HepG2 (cell line): ENCODE measurements around the gene S100A11. TPM values are rescaled to one million over a fixed set of nuclear protein-coding genes. Genes with fewer than 3 reads are reported as not detected.

Experiments
- ATAC-seq: fragments of 200-7000 bp; cut with Tn5 transposase; 3 replicates; pipeline ENCODE4 v1.9.1; 2020; ENCODE audit warnings: mild to moderate bottlenecking, moderate library complexity
- BruUV-seq: library from RNA; stranded (reverse); fragments of 400-500 nt; replicated peaks from 2 replicates; lab custom pipeline; 2021; lab: Mats Ljungman, UMichigan
- CTCF ChIA-PET: fragments of 300-600 bp; formaldehyde crosslinking; extraction: SDS; loops from one replicate; lab custom pipeline; 2021; ENCODE audit warnings: low total read pairs, inconsistent platforms, low intra/inter-chr PET ratio; lab: Yijun Ruan, JAX
- POLR2A ChIA-PET: fragments of 350-600 bp; sonication (Branson Sonifier 250); formaldehyde crosslinking; loops from one replicate; lab custom pipeline; 2020; ENCODE audit warnings: antibody characterized with exemption, inconsistent platforms; lab: Yijun Ruan, JAX
- DNase-seq: peaks from one replicate; pipeline ENCODE4 v3.0.0-alpha.2; 2015; ENCODE audit warnings: low spot score
- FAIRE-seq: peaks from 3 replicates; lab custom pipeline; 2011; peaks lifted over from hg19 to GRCh38; lab: Jason Lieb, UNC
- H2AFZ ChIP-seq: one replicate; pipeline ENCODE4 v1.6.1; 2011; ENCODE audit warnings: low read length, inconsistent platforms
- H3K27ac ChIP-seq: fragments of 300-600 bp; 3 replicates; pipeline ENCODE4 v1.8.0; 2011; ENCODE audit warnings: mixed run types, mild to moderate bottlenecking, mixed read lengths, low read length, inconsistent platforms; ENCODE audit not compliant: insufficient read depth; ENCODE audit errors: extremely low read length
- H3K27me3 ChIP-seq, 2 experiments: fragments of 200-600 bp in 1 of 2; 2 replicates in 1 of 2; 3 replicates in 1 of 2; pipeline versions ENCODE4 v1.6.0 to v1.8.0; 2011; ENCODE audit warnings: low read length in 2 of 2, mild to moderate bottlenecking in 2 of 2, moderate library complexity in 2 of 2, inconsistent platforms in 1 of 2; ENCODE audit not compliant: insufficient read depth in 2 of 2, control insufficient read depth in 1 of 2
- H3K36me3 ChIP-seq, 2 experiments: fragments of 200-600 bp in 1 of 2; replicated peaks in 1 of 2; 2 replicates in 1 of 2; 3 replicates in 1 of 2; pipeline versions ENCODE4 v1.5.1 to v1.8.0; 2011; ENCODE audit warnings: low read length in 2 of 2, inconsistent platforms in 1 of 2; ENCODE audit not compliant: insufficient read depth in 2 of 2, control insufficient read depth in 1 of 2
- H3K4me1 ChIP-seq: 2 replicates; pipeline ENCODE4 v1.5.1; 2012; ENCODE audit warnings: low read length, inconsistent platforms; ENCODE audit not compliant: insufficient read depth
- H3K4me2 ChIP-seq: 2 replicates; pipeline ENCODE4 v1.6.0; 2011; ENCODE audit warnings: low read depth, low read length, inconsistent platforms
- H3K4me3 ChIP-seq, 3 experiments: fragments of 200-600 bp in 1 of 3; sonication (generic), shearing (Covaris generic) in 1 of 3; replicated peaks in 1 of 3; 2 replicates each; pipeline ENCODE4 v1.5.1; 2011 to 2016; ENCODE audit warnings: low read length in 3 of 3, inconsistent platforms in 2 of 3, low read depth in 2 of 3, mild to moderate bottlenecking in 2 of 3, control low read depth in 1 of 3, mixed read lengths in 1 of 3; ENCODE audit not compliant: insufficient read depth in 1 of 3
- H3K79me2 ChIP-seq: one replicate; pipeline ENCODE4 v1.6.1; 2011; ENCODE audit warnings: low read length, inconsistent platforms; ENCODE audit not compliant: insufficient read depth
- H3K9ac ChIP-seq: 2 replicates; pipeline ENCODE4 v1.6.0; 2011; ENCODE audit warnings: mild to moderate bottlenecking, low read depth, low read length, inconsistent platforms; ENCODE audit not compliant: insufficient read depth
- H3K9me3 ChIP-seq: 2 replicates; pipeline ENCODE4 v1.5.1; 2012; ENCODE audit warnings: mild to moderate bottlenecking, low read length
- H4K20me1 ChIP-seq: 2 replicates; pipeline ENCODE4 v1.6.0; 2011; ENCODE audit warnings: inconsistent platforms, mild to moderate bottlenecking, low read length, moderate library complexity; ENCODE audit not compliant: insufficient read depth
- CREB1 ChIP-seq, 2 experiments: fragments of 450-650 bp in 1 of 2; IDR thresholded peaks; 2 replicates each; pipeline ENCODE4 v1.6.1; 2016 to 2017; ENCODE audit warnings: control low read depth in 1 of 2, mild to moderate bottlenecking in 1 of 2, missing compliant biosample characterization in 1 of 2, missing genetic modification characterization in 1 of 2
- FOXK1 ChIP-seq: sonication (generic); formaldehyde crosslinking; IDR thresholded peaks from 2 replicates; pipeline ENCODE4 v1.4.0; 2020; ENCODE audit warnings: low read depth, missing genetic modification reagents, borderline replicate concordance
- IKZF1 ChIP-seq: fragments of 450-650 bp; IDR thresholded peaks from 2 replicates; pipeline ENCODE4 v1.7.1; 2016
- NFE2L1 ChIP-seq: sonication (generic); formaldehyde crosslinking; IDR thresholded peaks from 2 replicates; pipeline ENCODE4 v1.4.0; 2020; ENCODE audit warnings: missing genetic modification reagents, mild to moderate bottlenecking, borderline replicate concordance
- PLRG1 ChIP-seq: fragments of 450-650 bp; conservative IDR thresholded peaks from 2 replicates; pipeline ENCODE4 v1.6.1; 2016
- PLSCR1 ChIP-seq: sonication (generic); formaldehyde crosslinking; IDR thresholded peaks from 2 replicates; pipeline ENCODE4 v1.5.0; 2020; ENCODE audit warnings: missing genetic modification reagents, mild to moderate bottlenecking, borderline replicate concordance
- PRPF4 ChIP-seq: fragments of 200-400 bp; formaldehyde crosslinking; IDR thresholded peaks from 2 replicates; pipeline ENCODE4 v1.6.1; 2016; ENCODE audit warnings: low read length, low read depth; ENCODE audit not compliant: poor library complexity, severe bottlenecking
- RAD21 ChIP-seq: fragments of 450-650 bp; formaldehyde crosslinking; IDR thresholded peaks from 2 replicates; pipeline ENCODE4 v1.5.0; 2020; ENCODE audit warnings: mild to moderate bottlenecking
- RAD51 ChIP-seq: fragments of 450-650 bp; IDR thresholded peaks from 2 replicates; pipeline ENCODE4 v1.6.1; 2016; ENCODE audit warnings: borderline replicate concordance
- RBM39 ChIP-seq: fragments of 200-400 bp; formaldehyde crosslinking; IDR thresholded peaks from one replicate; pipeline ENCODE4 v1.6.1; 2018; ENCODE audit warnings: antibody characterized with exemption, mild to moderate bottlenecking, low read depth, low read length; ENCODE audit not compliant: poor library complexity, severe bottlenecking
- RXRA ChIP-seq: sonication (generic); formaldehyde crosslinking; IDR thresholded peaks from 2 replicates; pipeline ENCODE4 v1.5.1; 2020; ENCODE audit warnings: missing genetic modification reagents
- YEATS2 ChIP-seq: sonication (generic); formaldehyde crosslinking; IDR thresholded peaks from 2 replicates; pipeline ENCODE4 v1.4.0; 2020; ENCODE audit warnings: missing genetic modification reagents, borderline replicate concordance
- YY1 ChIP-seq: IDR thresholded peaks from 2 replicates; pipeline ENCODE4 v1.6.1; 2011; ENCODE audit warnings: low read length, low read depth, moderate library complexity, mild to moderate bottlenecking; ENCODE audit not compliant: insufficient read depth, insufficient replicate concordance
- ZMYM2 ChIP-seq: sonication (generic); formaldehyde crosslinking; IDR thresholded peaks from 2 replicates; pipeline ENCODE4 v1.8.0; 2022; ENCODE audit warnings: mild to moderate bottlenecking, missing genetic modification reagents
- ZNF101 ChIP-seq: sonication (generic); formaldehyde crosslinking; IDR thresholded peaks from 2 replicates; pipeline ENCODE4 v1.4.0; 2020; ENCODE audit warnings: mild to moderate bottlenecking, low read depth, missing genetic modification reagents, borderline replicate concordance
- ZNF572 ChIP-seq: sonication (generic); formaldehyde crosslinking; IDR thresholded peaks from 2 replicates; pipeline ENCODE4 v1.5.1; 2020; ENCODE audit warnings: mild to moderate bottlenecking, missing genetic modification reagents
- WGBS: methylation state at CpG from one replicate; pipeline ENCODE4 v1.1.6; 2017; ENCODE audit warnings: low lambda C conversion rate; 5-methylcytosine and 5-hydroxymethylcytosine counted together
- in situ Hi-C: cut with HindIII; loops from 2 replicates; pipeline ENCODE4 v1.10.0; 2017; ENCODE audit warnings: low pct_unique_long_range_greater_than_20kb; ENCODE audit not compliant: extremely low pct_ligation_motif_present
- intact Hi-C: fragments of 100-400 bp; cut with micrococcal nuclease; formaldehyde crosslinking; loops from one replicate; pipeline ENCODE4 v1.10.0; 2022; ENCODE audit not compliant: unreplicated experiment
- polyA plus RNA-seq, 8 experiments: library from polyadenylated mRNA; depleted of rRNA in 3 of 8; stranded (reverse) in 7 of 8; unstranded in 1 of 8; fragments of >200 nt; fragmentation: Illumina TruSeq in 4 of 8; extraction: Trizol in 4 of 8; gene quantifications; 2 replicates each; pipeline versions ENCODE4 v1.2.1 to v1.2.3, GENCODE V29; 2011 to 2016; ENCODE audit warnings: low read depth in 4 of 8, missing spikeins in 1 of 8, mixed read lengths in 1 of 8; ENCODE audit not compliant: insufficient read depth in 1 of 8
- total RNA-seq, 5 experiments: library from RNA; depleted of rRNA; stranded (reverse); fragments of >200 nt; fragmentation: Illumina TruSeq; extraction: Trizol; gene quantifications; 2 replicates each; pipeline ENCODE4 v1.2.3, GENCODE V29; 2016; ENCODE audit warnings: low read depth in 1 of 5

S100A11 gene
- total and polyA plus RNA-seq, 2 of the 13 experiments (the other 11 are each of a cell fraction or from before 2014, with no cell fraction given) = 6.6 to 34.4 TPM

- Histone ChIP-seq H3K9me3 (no peaks in the 10 kb centered on the region), H3K9ac (no peak overlapping the region), H3K4me1 (no peaks in the 10 kb centered on the region), H3K27me3 (peaks cover 0 to 6% of the 10 kb centered on the region in 2 experiments; a peak in 1 of 5 replicates), H3K79me2 (no peaks in the 10 kb centered on the region), H3K27ac (no peak overlapping the region), H3K4me3 (no peak overlapping the region), H4K20me1 (no peaks in the 10 kb centered on the region), H2AFZ (no peak overlapping the region), H3K4me2 (no peak overlapping the region), H3K36me3 (no peaks in the 10 kb centered on the region)
- ChIA-PET CTCF (no interaction called here), POLR2A (no interaction called here)
- ATAC-seq = no peak
- BruUV-seq = no TSS peak
- no peak for DNase-seq
- no peak for FAIRE-seq
- intact Hi-C loops (no loop called here), in situ Hi-C loops (no loop called here)
- WGBS = 0% methylated on average over 3 of the region's 3 CpGs
- TF ChIP-seq CREB1 (IDR thresholded peaks at IDR 0.05) = peak; percentile 83
- TF ChIP-seq CREB1 (CRISPR knock-in tag; IDR thresholded peaks at IDR 0.05) = no peak
- no peak for TF ChIP-seq YY1
Measured at GRCh38 chr1:152071123-152071522, 34.3 kb upstream of the S100A11 start.

GRCh38 chr1:152067929-152068328 lies 31.1 kb upstream of the S100A11 start:
- H4K20me1 ChIP-seq = no peaks in the 10 kb centered on the region
- H3K4me1 ChIP-seq = no peaks in the 10 kb centered on the region
- no peak for FAIRE-seq
- H3K27ac ChIP-seq = no peak overlapping the region
- no peak for TF ChIP-seq IKZF1
- no peak for TF ChIP-seq RAD51
- TF ChIP-seq PRPF4 = no peak
- TF ChIP-seq FOXK1 = no peak
- no peak for TF ChIP-seq NFE2L1 (CRISPR knock-in tag)
- TF ChIP-seq RAD21 = no peak
- TF ChIP-seq RBM39 = no peak
- no peak for TF ChIP-seq ZNF572 (CRISPR knock-in tag)
- TF ChIP-seq YEATS2 (CRISPR knock-in tag) = no peak
- TF ChIP-seq PLRG1 = no peak
- no peak for TF ChIP-seq RXRA (CRISPR knock-in tag)
- no peak for TF ChIP-seq ZNF101 (CRISPR knock-in tag)
- no peak for TF ChIP-seq ZMYM2
- TF ChIP-seq PLSCR1 (CRISPR knock-in tag) = no peak
- ATAC-seq = no peak
- CTCF ChIA-PET = no interaction called here
- H3K9ac ChIP-seq = no peak overlapping the region
- H3K9me3 ChIP-seq = no peaks in the 10 kb centered on the region
- no peak overlapping the region for H2AFZ ChIP-seq
- H3K27me3 ChIP-seq = peaks cover 0 to 3% of the 10 kb centered on the region in 2 experiments; a peak in 1 of 5 replicates
- POLR2A ChIA-PET = no interaction called here
- H3K4me2 ChIP-seq = no peak overlapping the region
- DNase-seq = no peak
- no peaks in the 10 kb centered on the region for H3K36me3 ChIP-seq
- intact Hi-C loops = no loop called here
- BruUV-seq = no TSS peak
- no peak overlapping the region for H3K4me3 ChIP-seq
- WGBS = 30% methylated on average over 1 of the region's 1 CpG
- in situ Hi-C loops = no loop called here
- no peaks in the 10 kb centered on the region for H3K79me2 ChIP-seq
